Breast epithelium (tissue), 3 donors: ENCODE measurements around the gene ACTMAP.

Experiments used
- POLR2A ChIP-seq: fragments of 450-650 bp; IDR thresholded peaks from one replicate; pipeline ENCODE4 v1.6.1; 2016; ENCODE audit warnings: antibody characterized with exemption, mild to moderate bottlenecking, moderate library complexity
- POLR2AphosphoS5 ChIP-seq, 3 donors: sonication (generic); formaldehyde crosslinking; IDR thresholded peaks; one replicate each; pipeline ENCODE4 v1.6.1; 2017; ENCODE audit warnings: antibody characterized with exemption in 3 of 3
- TF ChIP-seq, protein P1 (sequence below), 3 donors: fragments of 450-650 bp; IDR thresholded peaks; one replicate each; pipeline ENCODE4 v1.5.1; 2016 to 2017; ENCODE audit warnings: antibody characterized with exemption in 3 of 3, mild to moderate bottlenecking in 3 of 3, moderate library complexity in 3 of 3

- TF ChIP-seq, protein P1, sequence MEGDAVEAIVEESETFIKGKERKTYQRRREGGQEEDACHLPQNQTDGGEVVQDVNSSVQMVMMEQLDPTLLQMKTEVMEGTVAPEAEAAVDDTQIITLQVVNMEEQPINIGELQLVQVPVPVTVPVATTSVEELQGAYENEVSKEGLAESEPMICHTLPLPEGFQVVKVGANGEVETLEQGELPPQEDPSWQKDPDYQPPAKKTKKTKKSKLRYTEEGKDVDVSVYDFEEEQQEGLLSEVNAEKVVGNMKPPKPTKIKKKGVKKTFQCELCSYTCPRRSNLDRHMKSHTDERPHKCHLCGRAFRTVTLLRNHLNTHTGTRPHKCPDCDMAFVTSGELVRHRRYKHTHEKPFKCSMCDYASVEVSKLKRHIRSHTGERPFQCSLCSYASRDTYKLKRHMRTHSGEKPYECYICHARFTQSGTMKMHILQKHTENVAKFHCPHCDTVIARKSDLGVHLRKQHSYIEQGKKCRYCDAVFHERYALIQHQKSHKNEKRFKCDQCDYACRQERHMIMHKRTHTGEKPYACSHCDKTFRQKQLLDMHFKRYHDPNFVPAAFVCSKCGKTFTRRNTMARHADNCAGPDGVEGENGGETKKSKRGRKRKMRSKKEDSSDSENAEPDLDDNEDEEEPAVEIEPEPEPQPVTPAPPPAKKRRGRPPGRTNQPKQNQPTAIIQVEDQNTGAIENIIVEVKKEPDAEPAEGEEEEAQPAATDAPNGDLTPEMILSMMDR (IDR thresholded peaks at IDR 0.05): no peak
- TF ChIP-seq POLR2AphosphoS5 (IDR thresholded peaks at IDR 0.05): no peak
- TF ChIP-seq POLR2A: no peak
These were observed 10.2 kb downstream of the ACTMAP start for GRCh38 chr19:40739871-40740703.
